AG08396 (cell line): ENCODE measurements around the gene PPM1K.
A peak's percentile ranks its signal among the peaks of the same experiment; 100 is the strongest.

Experiments
- DNase-seq: peaks from one replicate; pipeline ENCODE4 v3.0.0; 2012; ENCODE audit warnings: low spot score, mixed read lengths

PPM1K gene

DNA sequence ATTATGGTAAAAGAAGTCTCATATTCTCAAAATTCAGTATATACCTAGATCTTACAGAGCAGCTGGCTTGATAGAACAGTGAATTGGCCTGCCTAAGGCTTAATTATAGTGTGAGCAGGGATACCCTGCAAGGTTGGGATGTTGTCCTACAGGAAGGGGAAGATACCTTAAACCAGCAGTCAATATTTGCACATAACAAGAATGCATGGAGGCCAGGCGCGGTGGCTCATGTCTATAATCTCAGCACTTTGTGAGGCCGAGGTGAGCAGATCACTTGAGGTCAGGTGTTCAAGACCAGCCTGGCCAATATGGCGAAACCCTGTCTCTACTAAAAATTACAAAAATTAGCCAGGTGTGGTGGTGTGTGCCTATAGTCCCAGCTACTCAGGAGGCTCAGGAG is 67.2 kb downstream of the PPM1K start:
- DNase-seq = no peak

DNA sequence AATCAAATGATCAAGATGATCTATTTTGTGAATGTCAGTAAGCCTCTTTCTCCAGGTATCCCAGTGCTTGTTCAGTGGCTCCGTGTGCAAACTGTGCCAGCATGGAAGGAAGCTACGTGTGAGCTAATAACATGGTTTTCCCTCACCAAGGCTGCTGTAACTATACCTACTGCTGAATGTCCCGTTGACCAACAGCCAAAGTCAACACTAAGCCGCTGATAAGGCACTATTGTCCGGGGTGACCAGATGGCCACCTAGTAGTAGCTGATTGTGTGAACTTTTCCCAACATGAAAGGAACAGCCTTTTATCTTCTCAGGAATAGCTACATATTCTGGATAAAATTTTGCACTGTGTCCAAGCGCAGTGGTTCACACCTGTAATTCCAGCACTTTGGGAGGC is 68.0 kb downstream of the PPM1K start:
- no peak for DNase-seq

DNA sequence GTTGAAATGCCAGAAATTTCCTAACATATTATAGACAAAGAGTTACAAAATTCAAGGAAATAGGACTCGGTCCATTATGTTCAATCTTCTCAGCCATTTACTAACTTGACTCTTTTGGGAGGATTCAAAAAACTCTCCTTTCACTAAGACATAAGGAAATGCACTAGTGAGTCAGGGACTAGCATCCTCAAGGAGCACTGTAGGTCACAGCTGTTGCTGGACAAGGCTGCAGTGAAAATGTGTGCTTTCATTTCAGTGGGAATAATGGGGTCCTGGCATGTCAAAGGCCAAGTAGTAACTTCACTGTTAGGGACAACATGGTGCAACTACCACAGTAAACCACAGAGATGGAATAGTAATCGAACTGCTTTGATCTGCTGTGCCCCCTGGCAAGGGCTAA is 69.0 kb downstream of the PPM1K start:
- DNase-seq = no peak

DNA sequence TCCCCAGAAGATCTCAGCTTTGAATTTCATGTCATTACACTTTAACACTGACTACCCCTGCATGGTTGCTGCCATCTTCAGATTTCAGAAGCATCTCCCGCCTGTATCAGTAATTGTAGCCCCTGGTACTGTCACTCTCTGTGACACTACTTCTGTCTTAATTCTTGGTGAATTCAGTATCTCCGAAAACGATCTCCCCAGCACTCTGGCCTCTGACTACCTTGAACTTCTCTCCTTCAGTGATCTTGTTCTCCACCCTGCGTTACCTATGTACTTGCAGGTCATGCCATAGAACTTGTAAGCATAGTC is 72.2 kb downstream of the PPM1K start:
- no peak for DNase-seq

DNA sequence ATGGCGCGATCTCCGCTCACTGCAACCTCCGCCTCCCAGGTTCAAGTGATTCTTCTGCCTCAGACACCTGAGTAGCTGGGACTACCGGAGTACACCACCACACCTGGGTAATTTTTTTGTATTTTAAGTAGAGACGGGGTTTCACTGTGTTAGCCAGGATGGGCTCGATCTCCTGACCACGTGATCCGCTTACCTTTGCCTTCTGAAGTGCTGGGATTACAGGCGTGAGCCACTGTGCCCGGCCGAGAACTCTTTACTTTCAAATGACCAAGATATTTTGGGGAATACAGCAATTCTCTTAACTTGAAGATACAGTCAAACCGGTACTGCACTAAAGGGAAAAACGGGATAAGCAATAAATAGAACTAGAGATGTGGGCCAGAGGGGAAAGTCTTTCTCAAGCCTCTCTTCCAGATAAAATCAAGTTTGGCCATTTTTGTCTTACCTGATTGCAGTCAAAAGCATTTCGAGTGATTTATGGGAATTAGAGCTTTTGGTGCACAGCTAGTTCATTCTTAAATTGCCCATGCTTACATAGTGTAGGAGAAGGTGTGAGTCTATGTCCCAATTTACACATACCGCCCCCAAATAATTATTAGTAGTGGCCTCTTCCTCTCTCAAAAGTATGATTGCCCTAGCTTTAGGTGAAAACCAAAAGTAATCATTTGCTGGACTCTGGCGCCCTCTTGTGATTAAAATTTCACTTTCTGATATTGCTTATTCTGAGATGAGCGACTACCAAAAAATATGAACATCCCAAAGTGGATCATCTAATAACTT is 72.7 kb downstream of the PPM1K start:
- DNase-seq = peak; percentile 28

DNA sequence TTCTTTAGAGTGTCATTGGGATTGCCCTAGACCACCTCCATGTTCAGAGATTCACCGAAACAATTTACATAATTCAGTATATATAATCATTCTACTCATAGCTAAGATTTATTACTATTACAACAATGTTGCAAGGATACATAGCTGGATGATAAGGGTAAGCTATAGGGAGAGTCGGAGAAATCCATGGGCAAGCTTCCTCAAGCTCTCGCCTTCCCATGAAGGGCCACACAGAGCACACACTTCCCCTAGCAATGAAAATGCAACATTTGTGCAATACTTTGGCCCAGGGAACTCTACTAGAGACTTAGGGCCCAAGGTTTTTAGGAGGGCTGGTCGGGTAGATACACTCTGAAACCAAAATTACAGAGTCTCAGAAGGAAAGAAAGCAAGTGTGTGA is 76.2 kb downstream of the PPM1K start:
- no peak for DNase-seq
